Motor neuron (in vitro differentiated cells): ENCODE results near the gene EIF1. TPM values are rescaled to one million over a fixed set of nuclear protein-coding genes. Genes with fewer than 3 reads are reported as not detected.
"Not testable (repeated sequence)": the region's sequence is repeated elsewhere in the genome, so short reads cannot be mapped to it uniquely, and the experiment has no call there.

Experiments
- ATAC-seq, 8 experiments: fragments of 200-7000 bp; cut with Tn5 transposase; replicated peaks in 6 of 8; 2 replicates each; pipeline ENCODE4 v1.8.0; 2021; ENCODE audit warnings: mild to moderate bottlenecking in 8 of 8, moderate library complexity in 8 of 8
- H3K27ac ChIP-seq, 2 donors: fragments of 250-450 bp; sonication (Bioruptor Pico); 2 replicates each; pipeline ENCODE4 v1.9.0; 2021; ENCODE audit warnings: antibody characterized with exemption in 2 of 2, mild to moderate bottlenecking in 2 of 2, moderate library complexity in 1 of 2
- H3K4me1 ChIP-seq, 2 donors: fragments of 250-450 bp; sonication (Bioruptor Pico); replicated peaks in 1 of 2; 2 replicates each; pipeline ENCODE4 v1.6.1; 2021; ENCODE audit warnings: antibody characterized with exemption in 2 of 2, mild to moderate bottlenecking in 2 of 2, moderate library complexity in 1 of 2
- H3K4me3 ChIP-seq, 5 donors: fragments of 250-450 bp; sonication (Bioruptor Pico); 2 replicates each; pipeline ENCODE4 v1.9.0; 2021; ENCODE audit warnings: antibody characterized with exemption in 5 of 5, mild to moderate bottlenecking in 5 of 5, moderate library complexity in 4 of 5
- WGBS, 10 experiments: fragments of 450-650 bp; shearing (Covaris generic); methylation state at CpG; one replicate each; pipeline ENCODE4 v1.0.0; 2022; 5-methylcytosine and 5-hydroxymethylcytosine counted together
- in situ Hi-C, 9 experiments: fragments of 400-800 bp; cut with MboI; loops; one replicate each; pipeline ENCODE4 v1.15.0; 2021; ENCODE audit warnings: low sequenced_read_pairs in 9 of 9, low pct_unique_long_range_greater_than_20kb in 2 of 9; ENCODE audit not compliant: unreplicated experiment in 9 of 9
- total RNA-seq, 8 experiments: library from RNA; unstranded; fragments of 300-600 nt; gene quantifications; 2 replicates each; pipeline versions ENCODE4 v1.2.3 to v1.2.4, GENCODE V29; 2022

EIF1 gene
- total RNA-seq, 8 experiments from 2014 or later, result 160 to 776 (median 444) TPM

GRCh38 chr17:41684035-41684434 lies 4.7 kb upstream of the EIF1 start:
- Histone ChIP-seq H3K4me1 (peaks cover 33% of the 10 kb centered on the region in 2 donors), H3K4me3 (no peak overlapping the region), H3K27ac (peak overlapping the region; percentile 82 to 90)
- peak; percentile 1 to 34 (median 16) for ATAC-seq
- WGBS, 10 experiments, result 0 to 83% (median 29%) methylated on average over 1 to 4 of the region's 4 CpGs; no CpG with 5 or more reads in 3 of the 10 experiments
- in situ Hi-C loops, result no loop called here

GRCh38 chr17:41685753-41686152 lies 2.9 kb upstream of the EIF1 start:
- H3K4me3 ChIP-seq, ATAC-seq, H3K27ac ChIP-seq, in situ Hi-C loops: not testable (repeated sequence)
- H3K4me1 ChIP-seq, result peaks cover 28 to 32% of the 10 kb centered on the region in 2 donors
- WGBS, 10 experiments, result 68 to 100% (median 81%) methylated on average over 2 to 10 of the region's 13 CpGs; no CpG with 5 or more reads in 3 of the 10 experiments

- no peak overlapping the region for H3K27ac ChIP-seq
- no peak overlapping the region for H3K4me3 ChIP-seq
- in situ Hi-C loops, result no loop called here
- no peak for ATAC-seq
- WGBS, 10 experiments, result 88 to 100% (median 90%) methylated on average over 1 to 2 of the region's 4 CpGs; no CpG with 5 or more reads in 7 of the 10 experiments
- H3K4me1 ChIP-seq, result peaks cover 28 to 32% of the 10 kb centered on the region in 2 donors
These were observed 2.4 kb upstream of the EIF1 start for GRCh38 chr17:41686281-41686680.

- peak overlapping the region; percentile 64 to 72 for H3K27ac ChIP-seq
- H3K4me3 ChIP-seq, result peak overlapping the region; percentile 36 to 96 (median 83)
- in situ Hi-C loops, result no loop called here
- peaks cover 24 to 25% of the 10 kb centered on the region in 2 donors for H3K4me1 ChIP-seq
- WGBS, 10 experiments, result 0 to 80% (median 13%) methylated on average over 1 to 13 of the region's 23 CpGs; no CpG with 5 or more reads in 1 of the 10 experiments
- ATAC-seq, result peak in 1 of 8 experiments; percentile 44
These were observed 651 bp upstream of the EIF1 start for GRCh38 chr17:41687828-41688640.

- Histone ChIP-seq H3K4me3 (peak overlapping the region; percentile 78 to 96 (median 89)), H3K27ac (peak overlapping the region; percentile 97 to 98), H3K4me1 (peaks cover 10% of the 10 kb centered on the region in 2 donors)
- no peak for ATAC-seq
- WGBS, 10 experiments, result 0 to 16% (median 2%) methylated on average over 1 to 14 of the region's 27 CpGs; no CpG with 5 or more reads in 1 of the 10 experiments
- in situ Hi-C loops, result no loop called here
These were observed 1.0 kb downstream of the EIF1 start for GRCh38 chr17:41689497-41690299.

- WGBS, 10 experiments, result 50 to 100% (median 91%) methylated on average over 1 to 2 of the region's 2 CpGs; no CpG with 5 or more reads in 2 of the 10 experiments
- Histone ChIP-seq H3K4me1 (peaks cover 10% of the 10 kb centered on the region in 2 donors), H3K27ac (no peak overlapping the region), H3K4me3 (peak overlapping the region; percentile 78 to 96 (median 89))
- no peak for ATAC-seq
- in situ Hi-C loops, result no loop called here
These were observed 1.8 kb downstream of the EIF1 start for GRCh38 chr17:41690497-41690896.

- Histone ChIP-seq H3K27ac (no peak overlapping the region), H3K4me3 (peak overlapping the region in 2 of 5 donors; percentile 2 to 83), H3K4me1 (peaks cover 10% of the 10 kb centered on the region in 2 donors)
- WGBS, 10 experiments, result 20 to 100% (median 90%) methylated on average over 1 to 7 of the region's 10 CpGs
- ATAC-seq, result no peak
- in situ Hi-C loops, result no loop called here
These were observed 2.5 kb downstream of the EIF1 start for GRCh38 chr17:41691031-41691777.

- in situ Hi-C loops, result no loop called here
- Histone ChIP-seq H3K4me3 (no peak overlapping the region), H3K27ac (no peak overlapping the region), H3K4me1 (peaks cover 7% of the 10 kb centered on the region in 2 donors)
- ATAC-seq, result peak in 3 of 8 experiments; percentile 0 to 5 (median 1)
- 60 to 100% (median 92%) methylated on average over 1 to 11 of the region's 11 CpGs; no CpG with 5 or more reads in 1 of the 10 experiments for WGBS, 10 experiments
These were observed 4.2 kb downstream of the EIF1 start for GRCh38 chr17:41692722-41693521.

- peak in 5 of 8 experiments; percentile 3 to 20 (median 15) for ATAC-seq
- in situ Hi-C loops, result no loop called here
- 50 to 100% (median 77%) methylated on average over 1 to 6 of the region's 7 CpGs; no CpG with 5 or more reads in 2 of the 10 experiments for WGBS, 10 experiments
These were observed 6.5 kb downstream of the EIF1 start for GRCh38 chr17:41695134-41695661.

GRCh38 chr17:41695954-41696757 lies 7.5 kb downstream of the EIF1 start:
- in situ Hi-C loops, result no loop called here
- Histone ChIP-seq H3K4me3 (no peak overlapping the region), H3K27ac (no peak overlapping the region), H3K4me1 (no peaks in the 10 kb centered on the region)
- peak in 6 of 8 experiments; percentile 3 to 32 (median 16) for ATAC-seq
- 6 to 70% (median 47%) methylated on average over 2 to 11 of the region's 11 CpGs; no CpG with 5 or more reads in 2 of the 10 experiments for WGBS, 10 experiments

More at GRCh38 chr17:41695134-41695661, 6.5 kb downstream of the EIF1 start:
- peaks cover 3 to 4% of the 10 kb centered on the region in 2 donors for H3K4me1 ChIP-seq
- H3K4me3 ChIP-seq, result no peak overlapping the region
- no peak overlapping the region for H3K27ac ChIP-seq
